Sigmoid colon (tissue), 7 donors: Measurements from ENCODE around the gene PAK5. TPM values are rescaled to one million over a fixed set of nuclear protein-coding genes. Genes with fewer than 3 reads are reported as not detected.
A peak's percentile ranks its signal among the peaks of the same experiment; 100 is the strongest.

ENCODE experiments used
- DNase-seq: peaks from one replicate; pipeline ENCODE4 v3.0.0-alpha.2; 2019
- H3K27ac ChIP-seq, 4 donors: fragments of 200-600 bp; sonication (generic); one replicate each; pipeline ENCODE4 v1.5.1; 2016 to 2019; ENCODE audit warnings: mild to moderate bottlenecking in 1 of 4
- H3K27me3 ChIP-seq, 3 donors: fragments of 200-600 bp; sonication (generic); one replicate each; pipeline ENCODE4 v1.5.1; 2019; ENCODE audit warnings: mild to moderate bottlenecking in 1 of 3
- H3K36me3 ChIP-seq, 4 donors: fragments of 200-600 bp; sonication (generic); one replicate each; pipeline ENCODE4 v1.5.1; 2016 to 2019
- H3K4me1 ChIP-seq, 4 donors: fragments of 200-600 bp; sonication (generic); one replicate each; pipeline ENCODE4 v1.5.1; 2017 to 2019
- H3K4me3 ChIP-seq, 4 donors: fragments of 200-600 bp; sonication (generic); one replicate each; pipeline ENCODE4 v1.5.1; 2017 to 2019; ENCODE audit warnings: mild to moderate bottlenecking in 2 of 4, moderate library complexity in 1 of 4
- H3K9me3 ChIP-seq, 4 donors: fragments of 200-600 bp in 3 of 4; sonication (generic) in 3 of 4; one replicate each; pipeline versions ENCODE4 v1.5.1 to v1.6.1; 2013 to 2019
- EP300 ChIP-seq, 4 donors: sonication (generic); formaldehyde crosslinking; IDR thresholded peaks; one replicate each; pipeline ENCODE4 v1.6.1; 2017; ENCODE audit warnings: antibody characterized with exemption in 4 of 4
- POLR2A ChIP-seq, 2 donors: fragments of 450-650 bp; IDR thresholded peaks; one replicate each; pipeline ENCODE4 v1.6.1; 2016; ENCODE audit warnings: antibody characterized with exemption in 2 of 2, mild to moderate bottlenecking in 2 of 2, moderate library complexity in 2 of 2
- POLR2AphosphoS5 ChIP-seq, 4 donors: sonication (generic); formaldehyde crosslinking; IDR thresholded peaks; one replicate each; pipeline ENCODE4 v1.6.1; 2017; ENCODE audit warnings: antibody characterized with exemption in 4 of 4
- WGBS, 2 donors: extraction: QIAGEN DNeasy Blood & Tissue Kit; methylation state at CpG; one replicate each; pipeline ENCODE4 v1.1.7; 2013; 5-methylcytosine and 5-hydroxymethylcytosine counted together
- intact Hi-C: fragments of 100-400 bp; cut with DNase I; formaldehyde crosslinking; loops from one replicate; pipeline ENCODE4 v1.15.1; 2023
- polyA plus RNA-seq, 3 donors: library from polyadenylated mRNA; stranded (reverse); fragments of 200-250 nt; gene quantifications; one replicate each; pipeline ENCODE4 v1.2.3, GENCODE V29; 2013
- total RNA-seq, 4 donors: library from RNA; depleted of rRNA; stranded (reverse); fragments of >200 nt; gene quantifications; one replicate each; pipeline ENCODE4 v1.1.0, GENCODE V29; 2016
- TF ChIP-seq, protein P1 (sequence below), 4 experiments: fragments of 450-650 bp in 3 of 4; fragments of 200-600 bp in 1 of 4; IDR thresholded peaks; one replicate each; pipeline ENCODE4 v1.5.1; 2016 to 2019; ENCODE audit warnings: antibody characterized with exemption in 4 of 4, mild to moderate bottlenecking in 3 of 4, moderate library complexity in 2 of 4
- donor health status: healthy with polysubstance abuse.
- donor health status: Bipolar disorder and iron deficiency.
- donor health status: healthy.

PAK5 gene
- total RNA-seq (under 1 TPM; 0.14 to 0.36 (median 0.22) TPM), polyA plus RNA-seq (under 1 TPM in 1 of 3 donors, not detected in 2; 0.03 TPM)

DNA sequence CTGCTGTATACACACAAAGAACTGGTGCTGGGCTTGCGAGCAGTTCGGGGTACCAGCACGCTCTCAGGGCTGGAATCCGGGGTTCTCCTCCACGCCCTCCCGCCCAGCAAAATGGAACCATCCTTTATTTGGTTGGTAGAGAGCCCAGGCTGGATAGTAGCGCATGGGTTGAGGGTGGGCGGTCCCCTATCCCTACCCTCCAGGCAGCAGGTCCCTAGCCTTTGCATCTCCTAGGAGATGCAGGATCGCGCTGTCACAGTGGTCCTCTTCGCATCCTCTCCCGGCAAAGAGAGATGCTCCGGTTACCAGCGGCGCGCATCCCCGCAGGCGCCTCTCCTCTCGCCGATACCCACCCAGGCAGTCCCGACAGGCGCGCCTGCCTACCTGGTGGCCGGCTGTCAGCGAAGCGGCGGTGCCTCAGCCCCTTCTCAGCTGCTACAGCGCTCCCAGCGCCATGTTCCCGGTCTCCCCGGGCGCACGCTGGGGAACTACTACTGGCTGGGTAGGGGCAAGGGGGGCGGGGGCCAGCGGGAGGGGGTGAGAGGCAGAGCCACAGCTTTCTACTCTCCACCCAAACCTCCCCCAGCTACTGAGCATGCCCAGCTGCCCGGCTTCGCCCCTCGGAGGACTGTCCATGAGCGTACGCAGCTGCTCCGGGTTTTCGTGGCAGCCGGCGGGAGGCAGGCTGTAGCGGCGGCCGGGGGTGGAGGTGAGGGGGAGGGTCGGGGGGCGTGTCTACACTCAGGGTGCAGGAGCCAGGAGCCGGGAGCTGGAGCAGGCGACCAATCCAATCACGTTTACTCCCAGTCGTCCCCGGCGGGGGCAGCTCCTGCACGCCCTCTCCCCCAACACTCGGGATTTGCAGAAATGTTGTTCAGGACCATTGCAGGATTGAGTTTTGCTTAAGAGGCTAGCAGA is at the start of gene PAK5:
PAK5 (minus strand) TSS at position 699 of the 918 bp plus-strand sequence. CDS start 194,748 bp downstream, outside the sequence.
- 4 to 5% methylated on average over 57 of the region's 57 CpGs for WGBS, 2 donors
- TF ChIP-seq POLR2A (IDR thresholded peaks at IDR 0.05) (no peak), POLR2AphosphoS5 (IDR thresholded peaks at IDR 0.05) (no peak), EP300 (IDR thresholded peaks at IDR 0.05) (no peak)
- TF ChIP-seq, protein P1, sequence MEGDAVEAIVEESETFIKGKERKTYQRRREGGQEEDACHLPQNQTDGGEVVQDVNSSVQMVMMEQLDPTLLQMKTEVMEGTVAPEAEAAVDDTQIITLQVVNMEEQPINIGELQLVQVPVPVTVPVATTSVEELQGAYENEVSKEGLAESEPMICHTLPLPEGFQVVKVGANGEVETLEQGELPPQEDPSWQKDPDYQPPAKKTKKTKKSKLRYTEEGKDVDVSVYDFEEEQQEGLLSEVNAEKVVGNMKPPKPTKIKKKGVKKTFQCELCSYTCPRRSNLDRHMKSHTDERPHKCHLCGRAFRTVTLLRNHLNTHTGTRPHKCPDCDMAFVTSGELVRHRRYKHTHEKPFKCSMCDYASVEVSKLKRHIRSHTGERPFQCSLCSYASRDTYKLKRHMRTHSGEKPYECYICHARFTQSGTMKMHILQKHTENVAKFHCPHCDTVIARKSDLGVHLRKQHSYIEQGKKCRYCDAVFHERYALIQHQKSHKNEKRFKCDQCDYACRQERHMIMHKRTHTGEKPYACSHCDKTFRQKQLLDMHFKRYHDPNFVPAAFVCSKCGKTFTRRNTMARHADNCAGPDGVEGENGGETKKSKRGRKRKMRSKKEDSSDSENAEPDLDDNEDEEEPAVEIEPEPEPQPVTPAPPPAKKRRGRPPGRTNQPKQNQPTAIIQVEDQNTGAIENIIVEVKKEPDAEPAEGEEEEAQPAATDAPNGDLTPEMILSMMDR (IDR thresholded peaks at IDR 0.05): no peak
- peaks cover 0 to 22% (median 13%) of the 10 kb centered on the region in 3 donors for H3K27me3 ChIP-seq
- DNase-seq: no peak
- H3K27ac ChIP-seq: no peak within 1 kb of the TSS
- no peaks in the 10 kb centered on the region for H3K9me3 ChIP-seq
- peaks cover 0 to 12% (median 4%) of the 10 kb centered on the region in 4 donors for H3K4me1 ChIP-seq
- H3K4me3 ChIP-seq: peak within 1 kb of the TSS in 3 of 4 donors; percentile 12 to 40 (median 36)
- H3K36me3 ChIP-seq: no peaks in the 10 kb centered on the region
- intact Hi-C loops: no loop called here

DNA sequence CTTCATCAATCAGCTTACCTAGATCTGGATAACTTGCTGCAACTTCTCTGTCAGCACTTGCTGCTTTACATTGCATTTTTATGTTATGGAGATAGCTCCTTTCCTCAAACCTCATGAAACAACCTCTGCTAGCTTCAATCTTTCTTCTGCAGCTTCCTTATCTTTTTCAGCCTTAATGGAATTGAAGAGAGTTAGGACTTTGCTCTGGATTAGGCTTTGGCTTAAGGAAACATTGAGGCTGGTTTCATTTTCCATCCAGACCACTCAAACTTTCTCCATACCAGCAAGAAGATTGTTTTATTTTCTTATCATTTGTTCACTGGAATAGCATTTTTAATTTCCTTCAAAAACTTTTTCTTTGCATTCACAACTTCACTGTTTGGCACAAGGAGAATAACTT is 48.8 kb upstream of the PAK5 start:
- DNase-seq: no peak
- intact Hi-C loops: no loop called here
- H3K9me3 ChIP-seq: peaks cover 0 to 4% (median 0%) of the 10 kb centered on the region in 4 donors
- no peaks in the 10 kb centered on the region for H3K27me3 ChIP-seq
- no peak overlapping the region for H3K4me3 ChIP-seq
- H3K27ac ChIP-seq: no peak overlapping the region
- TF ChIP-seq EP300 (IDR thresholded peaks at IDR 0.05) (no peak), POLR2A (IDR thresholded peaks at IDR 0.05) (no peak)
- TF ChIP-seq, protein P1 (IDR thresholded peaks at IDR 0.05): no peak
- no peaks in the 10 kb centered on the region for H3K36me3 ChIP-seq
- no peaks in the 10 kb centered on the region for H3K4me1 ChIP-seq

DNA sequence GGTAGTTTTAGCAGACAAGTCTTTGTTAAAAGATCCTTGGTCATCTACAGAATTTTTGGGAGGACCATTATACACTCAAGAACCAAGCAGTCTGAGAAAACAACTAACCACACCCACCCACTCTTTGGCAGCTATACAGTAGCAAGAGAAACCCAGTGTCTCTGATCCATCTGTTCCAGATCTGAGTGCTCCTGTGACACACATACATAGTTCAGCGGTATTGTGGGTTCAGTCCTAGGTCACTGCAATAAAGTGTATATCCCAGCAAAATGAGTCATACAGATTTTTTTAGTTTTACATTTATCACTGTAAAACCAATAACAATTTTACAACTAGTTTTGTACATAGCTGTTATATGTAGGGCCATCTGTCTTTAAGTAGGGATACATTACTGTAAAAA is 47.4 kb upstream of the PAK5 start:
- no peak overlapping the region for H3K27ac ChIP-seq
- intact Hi-C loops: no loop called here
- H3K27me3 ChIP-seq: no peaks in the 10 kb centered on the region
- H3K4me3 ChIP-seq: no peak overlapping the region
- no peak for TF ChIP-seq EP300 (IDR thresholded peaks at IDR 0.05)
- no peak for TF ChIP-seq POLR2AphosphoS5 (IDR thresholded peaks at IDR 0.05)
- no peak for TF ChIP-seq POLR2A (IDR thresholded peaks at IDR 0.05)
- TF ChIP-seq, protein P1 (IDR thresholded peaks at IDR 0.05): no peak
- H3K4me1 ChIP-seq: no peaks in the 10 kb centered on the region
- DNase-seq: no peak
- no peaks in the 10 kb centered on the region for H3K36me3 ChIP-seq
- peaks cover 0 to 4% (median 0%) of the 10 kb centered on the region in 4 donors for H3K9me3 ChIP-seq
- 19 to 67% methylated on average over 1 of the region's 1 CpG for WGBS, 2 donors

DNA sequence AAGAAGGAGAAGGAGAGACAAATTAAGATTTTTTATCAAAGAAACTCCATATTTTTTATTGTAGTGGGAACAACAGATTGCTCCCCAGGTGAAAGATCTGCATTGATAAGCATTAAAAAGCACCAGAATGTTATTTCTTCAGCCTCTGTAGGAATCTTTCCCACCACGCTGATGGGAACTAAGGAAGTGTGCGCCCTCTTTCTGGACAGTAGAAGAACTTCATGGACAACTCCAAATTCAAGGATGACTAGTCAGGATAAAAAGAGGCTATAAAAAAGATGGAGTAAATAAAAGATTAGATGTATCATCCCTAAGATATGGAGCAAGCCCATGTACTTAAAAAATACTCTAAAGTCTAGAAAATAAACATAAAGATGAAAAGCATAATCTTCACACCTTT is 45.8 kb upstream of the PAK5 start:
- H3K36me3 ChIP-seq: no peaks in the 10 kb centered on the region
- intact Hi-C loops: no loop called here
- no peaks in the 10 kb centered on the region for H3K4me1 ChIP-seq
- H3K27me3 ChIP-seq: no peaks in the 10 kb centered on the region
- DNase-seq: no peak
- no peak overlapping the region for H3K27ac ChIP-seq
- H3K9me3 ChIP-seq: peaks cover 0 to 4% (median 0%) of the 10 kb centered on the region in 4 donors
- no peak overlapping the region for H3K4me3 ChIP-seq
- 17 to 51% methylated on average over 2 of the region's 2 CpGs for WGBS, 2 donors
- TF ChIP-seq, protein P1 (IDR thresholded peaks at IDR 0.05): no peak
- TF ChIP-seq POLR2AphosphoS5 (IDR thresholded peaks at IDR 0.05): no peak
- no peak for TF ChIP-seq POLR2A (IDR thresholded peaks at IDR 0.05)
- TF ChIP-seq EP300 (IDR thresholded peaks at IDR 0.05): no peak
